T-helper 2 cell treated with Interferon-gamma antibody and Interleukin-4, amounts not matched to agents 5 μg/mL and 100 μg/mL, for 36 hours (primary cell): ENCODE measurements around the gene CSF1.

ENCODE experiments used
- DNase-seq: peaks from one replicate; pipeline ENCODE4 v3.0.0; 2021; ENCODE audit warnings: low spot score
- H3K27ac Mint-ChIP-seq: one replicate; pipeline ENCODE4 v1.8.0; 2021; ENCODE audit warnings: mild to moderate bottlenecking, mixed read lengths
- H3K27me3 Mint-ChIP-seq: one replicate; pipeline ENCODE4 v1.8.0; 2021; ENCODE audit warnings: low read depth, mixed read lengths
- H3K36me3 Mint-ChIP-seq: one replicate; pipeline ENCODE4 v1.8.0; 2021; ENCODE audit warnings: low read depth, mixed read lengths
- H3K4me1 Mint-ChIP-seq: one replicate; pipeline ENCODE4 v1.8.0; 2021; ENCODE audit warnings: low read depth, mixed read lengths
- H3K4me3 Mint-ChIP-seq: one replicate; pipeline ENCODE4 v1.8.0; 2022; ENCODE audit warnings: mild to moderate bottlenecking, moderate library complexity, mixed read lengths
- H3K9me3 Mint-ChIP-seq: one replicate; pipeline ENCODE4 v1.8.0; 2021; ENCODE audit warnings: mixed read lengths

CSF1 gene

GRCh38 chr1:109926662-109927300 is 16.1 kb downstream of the CSF1 start:
- peaks cover 77% of the 10 kb centered on the region for H3K36me3 Mint-ChIP-seq
- no peaks in the 10 kb centered on the region for H3K9me3 Mint-ChIP-seq
- H3K27me3 Mint-ChIP-seq: no peaks in the 10 kb centered on the region
- no peak for DNase-seq
- peaks cover 2% of the 10 kb centered on the region for H3K4me1 Mint-ChIP-seq
- no peak overlapping the region for H3K4me3 Mint-ChIP-seq
- no peak overlapping the region for H3K27ac Mint-ChIP-seq

- H3K9me3 Mint-ChIP-seq: no peaks in the 10 kb centered on the region
Measured at GRCh38 chr1:109927356-109927755, 16.7 kb downstream of the CSF1 start.

GRCh38 chr1:109927911-109928321 is 17.3 kb downstream of the CSF1 start:
- no peak for DNase-seq
- Mint-ChIP-seq H3K4me1 (peaks cover under 1% of the 10 kb centered on the region), H3K27ac (no peak overlapping the region), H3K4me3 (no peak overlapping the region), H3K27me3 (no peaks in the 10 kb centered on the region), H3K9me3 (no peaks in the 10 kb centered on the region), H3K36me3 (peaks cover 71% of the 10 kb centered on the region)

More at GRCh38 chr1:109927356-109927755, 16.7 kb downstream of the CSF1 start:
- Mint-ChIP-seq H3K27ac (no peak overlapping the region), H3K4me3 (no peak overlapping the region), H3K4me1 (peaks cover 2% of the 10 kb centered on the region), H3K36me3 (peaks cover 76% of the 10 kb centered on the region), H3K27me3 (no peaks in the 10 kb centered on the region)
- DNase-seq: no peak

GRCh38 chr1:109928591-109929111 is 18.0 kb downstream of the CSF1 start:
- H3K36me3 Mint-ChIP-seq: peaks cover 63% of the 10 kb centered on the region
- peaks cover under 1% of the 10 kb centered on the region for H3K4me1 Mint-ChIP-seq
- H3K4me3 Mint-ChIP-seq: no peak overlapping the region
- no peak for DNase-seq
- H3K27ac Mint-ChIP-seq: no peak overlapping the region
- no peaks in the 10 kb centered on the region for H3K9me3 Mint-ChIP-seq
- no peaks in the 10 kb centered on the region for H3K27me3 Mint-ChIP-seq

GRCh38 chr1:109929170-109929569 is 18.5 kb downstream of the CSF1 start:
- no peak for DNase-seq
- no peak overlapping the region for H3K4me3 Mint-ChIP-seq
- H3K4me1 Mint-ChIP-seq: peaks cover 5% of the 10 kb centered on the region
- no peak overlapping the region for H3K27ac Mint-ChIP-seq
- no peaks in the 10 kb centered on the region for H3K9me3 Mint-ChIP-seq
- H3K27me3 Mint-ChIP-seq: no peaks in the 10 kb centered on the region
- peaks cover 59% of the 10 kb centered on the region for H3K36me3 Mint-ChIP-seq

- H3K4me3 Mint-ChIP-seq: no peak overlapping the region
- H3K9me3 Mint-ChIP-seq: no peaks in the 10 kb centered on the region
- H3K27me3 Mint-ChIP-seq: no peaks in the 10 kb centered on the region
- H3K36me3 Mint-ChIP-seq: peaks cover 56% of the 10 kb centered on the region
- H3K4me1 Mint-ChIP-seq: peaks cover 5% of the 10 kb centered on the region
- no peak overlapping the region for H3K27ac Mint-ChIP-seq
- DNase-seq: no peak
Measured at GRCh38 chr1:109929588-109930251, 19.1 kb downstream of the CSF1 start.

GRCh38 chr1:109930252-109930993 is 19.8 kb downstream of the CSF1 start:
- DNase-seq: no peak
- H3K4me1 Mint-ChIP-seq: peaks cover 5% of the 10 kb centered on the region
- H3K9me3 Mint-ChIP-seq: peaks cover 2% of the 10 kb centered on the region
- H3K4me3 Mint-ChIP-seq: no peak overlapping the region
- no peak overlapping the region for H3K27ac Mint-ChIP-seq
- no peaks in the 10 kb centered on the region for H3K27me3 Mint-ChIP-seq
- peaks cover 49% of the 10 kb centered on the region for H3K36me3 Mint-ChIP-seq

GRCh38 chr1:109931189-109931731 is 20.6 kb downstream of the CSF1 start:
- Mint-ChIP-seq H3K27me3 (no peaks in the 10 kb centered on the region), H3K9me3 (peaks cover 5% of the 10 kb centered on the region), H3K27ac (peak overlapping the region; percentile 20), H3K36me3 (peaks cover 41% of the 10 kb centered on the region), H3K4me3 (no peak overlapping the region), H3K4me1 (peaks cover 5% of the 10 kb centered on the region)
- DNase-seq: no peak

GRCh38 chr1:109931911-109932636 is 21.4 kb downstream of the CSF1 start:
- peaks cover 32% of the 10 kb centered on the region for H3K36me3 Mint-ChIP-seq

GRCh38 chr1:109932679-109933078 is 22.0 kb downstream of the CSF1 start:
- H3K36me3 Mint-ChIP-seq: peaks cover 28% of the 10 kb centered on the region
- no peak overlapping the region for H3K4me3 Mint-ChIP-seq
- H3K27ac Mint-ChIP-seq: no peak overlapping the region
- no peaks in the 10 kb centered on the region for H3K27me3 Mint-ChIP-seq
- DNase-seq: no peak
- peaks cover 5% of the 10 kb centered on the region for H3K4me1 Mint-ChIP-seq
- peaks cover 15% of the 10 kb centered on the region for H3K9me3 Mint-ChIP-seq

More at GRCh38 chr1:109931911-109932636, 21.4 kb downstream of the CSF1 start:
- H3K27me3 Mint-ChIP-seq: no peaks in the 10 kb centered on the region
- peaks cover 5% of the 10 kb centered on the region for H3K4me1 Mint-ChIP-seq
- DNase-seq: no peak
- H3K27ac Mint-ChIP-seq: peak overlapping the region; percentile 26
- no peak overlapping the region for H3K4me3 Mint-ChIP-seq
- H3K9me3 Mint-ChIP-seq: peaks cover 10% of the 10 kb centered on the region

- peaks cover 5% of the 10 kb centered on the region for H3K4me1 Mint-ChIP-seq
- H3K36me3 Mint-ChIP-seq: peaks cover 20% of the 10 kb centered on the region
- no peak for DNase-seq
- H3K9me3 Mint-ChIP-seq: peaks cover 19% of the 10 kb centered on the region
- H3K27ac Mint-ChIP-seq: no peak overlapping the region
- H3K27me3 Mint-ChIP-seq: no peaks in the 10 kb centered on the region
- no peak overlapping the region for H3K4me3 Mint-ChIP-seq
Measured at GRCh38 chr1:109933856-109934711, 23.4 kb downstream of the CSF1 start.

GRCh38 chr1:109935451-109935900 is 24.8 kb downstream of the CSF1 start:
- Mint-ChIP-seq H3K4me3 (no peak overlapping the region), H3K27ac (no peak overlapping the region), H3K4me1 (peaks cover 5% of the 10 kb centered on the region), H3K36me3 (peaks cover 8% of the 10 kb centered on the region), H3K9me3 (peaks cover 19% of the 10 kb centered on the region), H3K27me3 (no peaks in the 10 kb centered on the region)
- DNase-seq: no peak
